DND-41 (cell line): ENCODE data around the gene A2M.

Source experiments
- ATAC-seq: fragments of 200-7000 bp; cut with Tn5 transposase; 3 replicates; pipeline ENCODE4 v1.9.1; 2021; ENCODE audit warnings: low read depth; ENCODE audit not compliant: insufficient read depth
- DNase-seq: peaks from one replicate; pipeline ENCODE4 v3.0.0-alpha.2; 2020
- H2AFZ ChIP-seq: 2 replicates; pipeline ENCODE4 v1.6.0; 2012; ENCODE audit warnings: low read depth, low read length
- H3K27ac ChIP-seq: 2 replicates; pipeline ENCODE4 v1.5.1; 2012; ENCODE audit warnings: low read length, inconsistent platforms
- H3K27me3 ChIP-seq: fragments of 200-600 bp; sonication (generic); 2 replicates; pipeline ENCODE4 v1.6.0; 2012; ENCODE audit warnings: low read length, mild to moderate bottlenecking, inconsistent platforms; ENCODE audit not compliant: insufficient read depth, poor library complexity
- H3K36me3 ChIP-seq: 2 replicates; pipeline ENCODE4 v1.5.1; 2012; ENCODE audit warnings: low read length, inconsistent platforms; ENCODE audit not compliant: insufficient read depth
- H3K4me1 ChIP-seq: 2 replicates; pipeline ENCODE4 v1.5.1; 2012; ENCODE audit warnings: mild to moderate bottlenecking, low read length; ENCODE audit not compliant: insufficient read depth
- H3K4me2 ChIP-seq: 2 replicates; pipeline ENCODE4 v1.6.0; 2012; ENCODE audit warnings: mild to moderate bottlenecking, moderate library complexity, low read length, inconsistent platforms; ENCODE audit not compliant: insufficient read depth
- H3K4me3 ChIP-seq, 2 experiments: fragments of 200-600 bp in 1 of 2; shearing (Covaris generic) in 1 of 2; 2 replicates each; pipeline ENCODE4 v1.5.1; 2012 to 2016; ENCODE audit warnings: inconsistent platforms in 2 of 2, low read length in 2 of 2, mild to moderate bottlenecking in 2 of 2, low read depth in 1 of 2, moderate library complexity in 1 of 2
- H3K79me2 ChIP-seq: 2 replicates; pipeline ENCODE4 v1.6.0; 2012; ENCODE audit warnings: low read length, inconsistent platforms; ENCODE audit not compliant: insufficient read depth
- H3K9ac ChIP-seq: 2 replicates; pipeline ENCODE4 v1.6.0; 2012; ENCODE audit warnings: low read depth, mild to moderate bottlenecking, inconsistent platforms, low read length, moderate library complexity
- H3K9me3 ChIP-seq: 2 replicates; pipeline ENCODE4 v1.5.1; 2012; ENCODE audit warnings: low read length, moderate library complexity, mild to moderate bottlenecking, inconsistent platforms; ENCODE audit not compliant: insufficient read depth, severe bottlenecking
- H4K20me1 ChIP-seq: 2 replicates; pipeline ENCODE4 v1.6.0; 2012; ENCODE audit warnings: low read length; ENCODE audit not compliant: insufficient read depth
- CTCF ChIP-seq: IDR thresholded peaks from 2 replicates; pipeline ENCODE4 v1.5.1; 2012; ENCODE audit warnings: borderline replicate concordance, low read length, moderate library complexity, mild to moderate bottlenecking; ENCODE audit not compliant: poor library complexity, severe bottlenecking; ENCODE audit errors: extremely low read depth
- EZH2 ChIP-seq: IDR thresholded peaks from 3 replicates; pipeline ENCODE4 v1.6.1; 2012; ENCODE audit warnings: borderline replicate concordance, low read depth, mild to moderate bottlenecking, moderate library complexity, low read length, inconsistent platforms; ENCODE audit not compliant: severe bottlenecking

A2M gene

DNA sequence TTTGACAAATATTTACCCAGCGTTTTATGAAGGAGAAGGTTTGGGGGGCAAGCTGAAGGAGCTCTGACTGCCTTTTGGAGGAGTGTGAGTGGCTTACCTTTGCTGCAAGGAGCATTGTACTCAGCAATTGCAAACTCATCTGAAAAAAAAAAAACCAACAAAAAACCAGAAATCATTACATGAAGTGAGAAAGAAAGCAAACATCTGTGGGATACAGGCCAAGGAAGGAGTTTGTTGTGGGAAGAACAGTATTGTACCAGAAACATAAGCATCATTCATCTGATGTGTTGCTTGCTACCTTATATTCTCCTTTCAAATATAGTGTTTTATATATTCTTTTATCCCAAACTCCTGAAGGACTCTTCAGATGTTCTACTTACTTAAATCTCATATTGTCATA, 47.6 kb downstream of the A2M start:
- DNase-seq (no peak), ATAC-seq (no peak)
- H3K4me1 ChIP-seq: no peaks in the 10 kb centered on the region
- TF ChIP-seq EZH2 (no peak), CTCF (no peak)
- H3K9me3 ChIP-seq: peaks cover 9% of the 10 kb centered on the region
- no peak overlapping the region for H3K9ac ChIP-seq
- no peak overlapping the region for H3K4me2 ChIP-seq
- no peak overlapping the region for H3K4me3 ChIP-seq
- no peaks in the 10 kb centered on the region for H3K79me2 ChIP-seq
- H3K36me3 ChIP-seq: no peaks in the 10 kb centered on the region
- H3K27me3 ChIP-seq: no peaks in the 10 kb centered on the region
- no peak overlapping the region for H3K27ac ChIP-seq
- no peaks in the 10 kb centered on the region for H4K20me1 ChIP-seq
- H2AFZ ChIP-seq: no peak overlapping the region

DNA sequence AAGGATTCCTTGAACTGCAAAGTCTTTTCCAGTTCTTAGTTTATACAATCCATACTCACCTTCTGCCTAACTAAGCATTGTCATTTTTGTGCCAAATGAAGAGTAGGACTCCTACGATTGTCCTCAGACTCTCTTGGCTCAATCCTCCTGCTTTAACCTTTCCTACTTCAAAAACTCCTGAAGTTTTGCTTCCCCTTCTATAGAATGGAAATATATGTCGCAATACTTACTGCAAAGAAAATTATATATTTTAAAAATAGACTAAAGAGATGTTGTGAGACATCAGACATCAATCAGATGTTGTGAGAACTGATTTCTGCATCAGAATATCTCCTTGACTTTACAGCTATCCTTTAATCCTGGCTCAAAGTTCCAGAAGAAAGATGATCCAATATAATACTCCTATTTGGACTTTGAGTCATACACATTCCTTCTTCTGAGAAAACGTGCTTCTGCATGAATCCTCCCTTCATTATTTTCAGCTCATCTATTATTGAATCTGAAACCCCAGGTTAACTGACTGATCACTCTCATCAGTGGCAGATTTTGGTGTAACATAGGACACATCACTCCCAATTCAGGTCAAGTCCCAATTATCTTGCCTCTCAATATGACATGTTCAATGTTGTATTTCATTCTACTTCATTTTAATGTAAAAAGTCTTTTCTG, 48.8 kb downstream of the A2M start:
- TF ChIP-seq EZH2 (no peak), CTCF (no peak)
- no peaks in the 10 kb centered on the region for H3K4me1 ChIP-seq
- H3K9ac ChIP-seq: no peak overlapping the region
- DNase-seq (no peak), ATAC-seq (no peak)
- H3K27ac ChIP-seq: no peak overlapping the region
- no peaks in the 10 kb centered on the region for H4K20me1 ChIP-seq
- H3K79me2 ChIP-seq: no peaks in the 10 kb centered on the region
- H3K4me2 ChIP-seq: no peak overlapping the region
- H3K4me3 ChIP-seq: no peak overlapping the region
- H3K36me3 ChIP-seq: no peaks in the 10 kb centered on the region
- H3K27me3 ChIP-seq: no peaks in the 10 kb centered on the region
- peaks cover 9% of the 10 kb centered on the region for H3K9me3 ChIP-seq
- no peak overlapping the region for H2AFZ ChIP-seq

- Histone ChIP-seq H4K20me1 (no peaks in the 10 kb centered on the region), H2AFZ (no peak overlapping the region), H3K27ac (no peak overlapping the region), H3K4me2 (no peak overlapping the region), H3K27me3 (no peaks in the 10 kb centered on the region), H3K4me3 (no peak overlapping the region), H3K9me3 (peaks cover 9% of the 10 kb centered on the region), H3K79me2 (no peaks in the 10 kb centered on the region), H3K4me1 (no peaks in the 10 kb centered on the region), H3K36me3 (no peaks in the 10 kb centered on the region), H3K9ac (no peak overlapping the region)
- ATAC-seq: no peak
- no peak for DNase-seq
- no peak for TF ChIP-seq CTCF
- no peak for TF ChIP-seq EZH2
Observed at GRCh38 chr12:9066183-9066623, 49.5 kb downstream of the A2M start.

- Histone ChIP-seq H2AFZ (no peak overlapping the region), H3K27me3 (no peaks in the 10 kb centered on the region), H3K4me1 (no peaks in the 10 kb centered on the region), H3K9me3 (peaks cover 9% of the 10 kb centered on the region), H3K27ac (no peak overlapping the region), H3K4me3 (no peak overlapping the region), H4K20me1 (no peaks in the 10 kb centered on the region), H3K9ac (no peak overlapping the region), H3K4me2 (no peak overlapping the region), H3K79me2 (no peaks in the 10 kb centered on the region), H3K36me3 (no peaks in the 10 kb centered on the region)
- no peak for ATAC-seq
- TF ChIP-seq EZH2 (no peak), CTCF (no peak)
- DNase-seq: no peak
Observed at GRCh38 chr12:9065607-9065856, 50.2 kb downstream of the A2M start.
